HG03521 (cell line): ENCODE results near the gene LCE1F.

Source experiments
- ATAC-seq: cut with Tn5 transposase; IDR thresholded peaks from one replicate; pipeline ENCODE4 v1.9.1; 2021; ENCODE audit warnings: mild to moderate bottlenecking, moderate library complexity; ENCODE audit not compliant: unreplicated experiment

LCE1F gene

GRCh38 chr1:152774875-152775274 is at the start of gene LCE1F:
TSS of gene LCE1F (plus strand) at chr1:152775140. CDS start at chr1:152776372, 1,232 bp downstream.
- no peak for ATAC-seq

DNA sequence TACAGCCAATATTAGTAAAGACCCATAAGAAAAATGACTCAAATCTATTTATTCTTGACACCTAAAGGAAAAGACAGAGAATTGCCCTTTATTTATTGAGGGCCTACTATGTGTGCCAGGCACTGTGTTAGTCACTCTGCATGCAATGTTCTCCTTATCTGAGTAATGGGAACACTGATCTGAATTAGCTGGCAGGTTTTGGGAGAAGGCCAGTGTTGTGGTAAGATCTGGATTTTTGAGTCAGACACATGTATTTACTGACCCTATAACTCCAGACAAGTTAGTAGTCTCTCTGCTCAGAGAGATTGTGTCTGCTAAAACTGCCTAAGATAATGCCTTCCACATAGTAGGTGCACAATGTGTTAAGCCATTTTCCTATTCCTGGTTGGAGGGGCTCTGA is 49.7 kb upstream of the LCE1F start:
- no peak for ATAC-seq

GRCh38 chr1:152728986-152729385 is 46.0 kb upstream of the LCE1F start:
- ATAC-seq: no peak

DNA sequence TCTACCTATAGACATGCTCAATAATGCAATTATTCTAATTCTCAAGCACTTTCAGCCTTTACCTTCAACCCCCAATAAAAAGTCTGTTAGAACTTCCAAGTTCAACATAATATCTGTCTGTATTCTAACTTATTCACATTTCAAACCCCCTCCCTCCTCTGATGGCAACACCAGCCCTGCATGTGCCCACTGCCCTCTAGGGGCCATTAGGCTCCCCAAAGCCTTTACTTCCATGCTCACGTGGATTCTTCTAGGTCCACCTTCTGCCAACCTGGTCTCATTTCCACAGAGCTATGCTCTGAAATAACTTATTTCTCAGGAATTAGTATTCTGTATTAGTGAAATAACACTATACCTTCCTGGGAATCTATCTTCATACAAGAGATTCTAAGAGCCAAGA is 39.3 kb upstream of the LCE1F start:
- no peak for ATAC-seq

GRCh38 chr1:152737997-152738396 is 36.9 kb upstream of the LCE1F start:
- ATAC-seq: no peak

- no peak for ATAC-seq
These were observed 35.1 kb upstream of the LCE1F start for GRCh38 chr1:152739841-152740240.

GRCh38 chr1:152741656-152742055 is 33.3 kb upstream of the LCE1F start:
- no peak for ATAC-seq

DNA sequence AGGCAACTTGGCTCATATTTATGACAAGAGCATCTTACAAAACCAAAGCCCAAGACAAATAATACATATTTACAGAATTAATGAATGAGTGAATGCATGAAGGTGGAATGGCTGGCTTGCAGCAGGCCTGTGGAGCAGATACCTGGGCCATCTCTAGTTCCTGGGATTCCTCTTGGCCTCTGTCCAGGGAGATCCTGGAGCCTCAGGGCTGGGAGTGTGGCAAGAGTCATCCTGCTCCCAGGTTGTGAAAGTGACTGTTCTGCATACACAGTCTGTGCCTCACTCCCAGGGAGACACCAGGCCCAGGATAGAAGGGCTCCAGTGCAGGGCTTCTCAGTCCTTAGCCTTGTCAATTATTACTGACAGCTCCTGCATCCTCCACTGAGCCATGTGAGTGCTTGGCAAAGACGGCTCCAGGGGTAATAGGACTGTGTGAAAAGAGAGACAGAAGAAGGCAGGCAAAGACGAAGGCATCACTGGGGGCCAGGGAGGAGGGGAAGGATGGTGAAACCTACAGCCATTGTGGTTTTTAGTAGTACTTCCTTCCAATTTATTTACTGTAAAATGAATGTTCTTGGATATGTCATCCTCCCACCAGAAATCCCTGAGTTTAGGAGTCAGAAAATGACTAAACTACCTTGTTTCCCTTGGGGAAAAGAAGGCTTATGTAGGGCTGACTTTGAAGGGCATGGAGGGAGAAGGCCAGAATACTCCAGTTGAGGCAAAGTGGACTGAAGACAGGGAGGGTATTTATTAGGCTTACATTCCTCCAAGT is 31.4 kb upstream of the LCE1F start:
- no peak for ATAC-seq

- no peak for ATAC-seq
These were observed 29.6 kb upstream of the LCE1F start for GRCh38 chr1:152745289-152745704.

GRCh38 chr1:152745765-152746444 is 29.0 kb upstream of the LCE1F start:
- ATAC-seq: no peak

- no peak for ATAC-seq
These were observed 27.1 kb upstream of the LCE1F start for GRCh38 chr1:152747831-152748230.

- ATAC-seq: no peak
These were observed 22.7 kb upstream of the LCE1F start for GRCh38 chr1:152752225-152752624.

- ATAC-seq: no peak
These were observed 21.4 kb upstream of the LCE1F start for GRCh38 chr1:152753586-152753985.

- ATAC-seq: no peak
These were observed 18.1 kb upstream of the LCE1F start for GRCh38 chr1:152756872-152757271.

DNA sequence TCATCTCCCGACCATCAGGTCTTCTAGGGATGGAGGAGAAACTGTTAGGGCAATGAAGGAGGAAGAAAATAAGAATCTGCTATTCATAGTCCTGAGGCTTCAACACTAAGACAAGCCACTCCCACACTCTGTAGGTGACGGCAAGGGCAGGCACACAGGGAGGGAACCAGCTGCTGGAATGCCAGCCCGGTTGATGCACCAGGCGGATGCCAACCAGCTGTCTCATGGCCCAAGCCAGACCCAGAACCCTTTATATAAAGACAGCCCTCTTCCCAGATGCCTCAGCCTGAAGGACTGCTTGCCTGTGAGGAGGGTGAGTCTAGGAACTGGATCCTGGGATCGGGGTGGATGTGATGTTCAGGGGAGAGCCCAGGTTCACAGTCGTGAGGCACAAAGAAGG is 17.2 kb upstream of the LCE1F start, which contains the start of gene KPRP:
Gene KPRP (plus strand): TSS at position 279 of the 400 bp plus-strand sequence. CDS start 1,564 bp downstream, outside the sequence.
- no peak for ATAC-seq

GRCh38 chr1:152758636-152759035 is 16.3 kb upstream of the LCE1F start:
- ATAC-seq: no peak

DNA sequence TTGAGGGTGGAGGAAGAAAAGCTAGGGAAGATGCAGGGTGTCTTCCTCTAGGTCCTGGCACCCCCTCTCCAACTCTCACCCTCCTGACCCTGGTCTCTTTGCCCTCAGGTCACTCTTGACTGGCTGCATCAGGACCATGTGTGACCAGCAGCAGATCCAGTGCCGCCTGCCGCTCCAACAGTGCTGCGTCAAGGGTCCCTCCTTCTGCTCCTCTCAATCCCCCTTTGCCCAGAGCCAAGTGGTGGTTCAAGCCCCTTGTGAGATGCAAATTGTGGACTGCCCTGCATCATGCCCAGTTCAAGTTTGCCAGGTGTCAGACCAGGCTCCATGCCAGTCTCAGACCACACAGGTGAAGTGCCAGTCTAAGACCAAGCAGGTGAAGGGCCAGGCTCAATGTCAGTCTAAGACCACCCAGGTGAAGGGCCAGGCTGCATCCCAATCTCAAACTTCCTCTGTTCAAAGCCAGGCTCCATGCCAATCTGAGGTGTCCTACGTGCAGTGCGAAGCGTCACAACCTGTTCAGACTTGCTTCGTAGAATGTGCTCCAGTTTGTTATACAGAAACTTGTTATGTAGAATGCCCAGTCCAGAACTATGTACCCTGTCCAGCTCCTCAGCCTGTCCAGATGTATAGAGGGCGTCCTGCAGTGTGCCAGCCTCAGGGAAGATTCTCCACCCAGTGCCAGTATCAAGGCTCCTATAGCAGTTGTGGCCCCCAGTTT is 15.3 kb upstream of the LCE1F start:
- no peak for ATAC-seq

DNA sequence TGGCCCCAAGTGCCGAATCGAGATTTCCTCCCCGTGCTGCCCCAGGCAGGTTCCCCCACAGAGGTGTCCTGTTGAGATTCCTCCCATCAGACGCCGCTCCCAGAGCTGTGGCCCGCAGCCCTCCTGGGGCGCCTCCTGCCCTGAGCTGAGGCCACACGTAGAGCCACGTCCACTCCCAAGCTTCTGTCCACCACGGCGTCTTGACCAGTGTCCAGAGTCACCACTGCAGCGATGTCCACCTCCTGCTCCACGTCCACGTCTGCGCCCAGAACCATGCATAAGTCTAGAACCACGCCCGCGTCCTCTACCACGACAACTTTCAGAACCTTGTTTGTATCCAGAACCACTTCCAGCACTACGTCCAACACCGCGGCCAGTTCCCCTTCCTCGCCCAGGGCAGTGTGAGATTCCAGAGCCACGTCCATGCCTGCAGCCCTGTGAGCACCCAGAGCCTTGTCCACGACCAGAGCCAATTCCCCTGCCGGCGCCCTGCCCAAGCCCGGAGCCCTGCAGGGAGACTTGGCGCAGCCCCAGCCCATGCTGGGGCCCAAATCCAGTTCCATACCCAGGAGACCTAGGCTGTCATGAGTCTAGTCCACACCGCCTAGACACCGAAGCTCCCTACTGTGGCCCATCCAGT is 14.3 kb upstream of the LCE1F start:
- no peak for ATAC-seq

- no peak for ATAC-seq
These were observed 13.2 kb upstream of the LCE1F start for GRCh38 chr1:152761609-152762213.

DNA sequence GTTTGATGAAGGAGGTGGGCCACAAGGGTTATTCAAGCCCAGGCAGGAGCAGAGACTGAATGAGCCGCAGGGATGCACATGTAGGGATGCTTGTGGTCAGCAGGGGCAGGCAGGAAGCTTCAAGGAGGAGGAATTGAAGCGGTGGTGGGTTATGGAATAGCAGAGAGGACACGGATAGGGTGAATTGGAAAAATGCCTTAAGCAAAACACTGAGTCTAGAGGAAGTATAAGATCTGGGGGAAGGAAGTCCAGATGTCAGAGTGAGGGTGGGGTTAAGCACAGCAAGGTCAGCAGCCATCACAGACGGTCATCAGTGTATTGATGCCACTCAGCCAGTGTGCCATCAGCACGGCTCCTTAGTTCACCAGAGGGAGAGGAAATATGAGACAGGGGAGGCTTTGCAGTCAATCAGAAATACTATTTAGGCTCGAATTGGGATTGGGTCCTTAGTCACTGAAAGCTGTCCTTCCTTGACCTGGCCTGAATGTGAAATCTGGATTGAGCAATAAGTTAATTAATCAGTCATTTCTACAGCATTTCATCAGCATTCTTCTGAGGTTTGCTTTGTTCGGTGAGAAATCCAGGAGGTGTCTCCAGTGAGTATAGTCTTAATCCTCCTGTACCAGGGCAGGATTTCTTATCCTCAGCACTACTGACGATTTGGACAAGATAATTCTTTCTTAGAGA is 6.0 kb upstream of the LCE1F start:
- no peak for ATAC-seq
